ENCODE measurements around the gene NOA1.

Gene NOA1

GRCh38 chr4:56977321-56978012, at the start of gene NOA1:
TSS of gene NOA1 (minus strand) at chr4:56977606. CDS start at chr4:56977585, 21 bp downstream.
- DNase-seq: peak; percentile 99

GRCh38 chr4:57023104-57023503, 45.7 kb upstream of the NOA1 start:
- DNase-seq: no peak

GRCh38 chr4:57020467-57021101, 43.2 kb upstream of the NOA1 start:
- no peak for DNase-seq

- no peak for DNase-seq
These were observed 41.6 kb upstream of the NOA1 start for GRCh38 chr4:57018980-57019379.

- no peak for DNase-seq
These were observed 36.2 kb upstream of the NOA1 start for GRCh38 chr4:57013543-57014120.

- no peak for DNase-seq
These were observed 22.3 kb upstream of the NOA1 start for GRCh38 chr4:56999751-57000150.

GRCh38 chr4:56995525-56995924, 18.1 kb upstream of the NOA1 start:
- peak; percentile 64 for DNase-seq

- DNase-seq: no peak
These were observed 12.9 kb upstream of the NOA1 start for GRCh38 chr4:56990109-56990905.

GRCh38 chr4:56986952-56987351, 9.5 kb upstream of the NOA1 start:
- no peak for DNase-seq

- no peak for DNase-seq
These were observed 8.8 kb upstream of the NOA1 start for GRCh38 chr4:56986192-56986591.

- no peak for DNase-seq
These were observed 4.4 kb upstream of the NOA1 start for GRCh38 chr4:56981795-56982201.

- DNase-seq: peak; percentile 35
These were observed 2.1 kb upstream of the NOA1 start for GRCh38 chr4:56979421-56980072.

GRCh38 chr4:56978750-56979303, 1.4 kb upstream of the NOA1 start, which contains the start of gene POLR2B:
TSS of gene POLR2B (plus strand) at chr4:56978896. CDS start at chr4:56978986, 90 bp downstream.
- peak; percentile 97 for DNase-seq

GRCh38 chr4:56976837-56977320, 527 bp downstream of the NOA1 start:
- DNase-seq: no peak

GRCh38 chr4:56976283-56976836, 1.0 kb downstream of the NOA1 start:
- DNase-seq: peak; percentile 52

- DNase-seq: no peak
These were observed 4.1 kb downstream of the NOA1 start for GRCh38 chr4:56973336-56973735.

- DNase-seq: no peak
These were observed 4.6 kb downstream of the NOA1 start for GRCh38 chr4:56972809-56973208.

- no peak for DNase-seq
These were observed 5.0 kb downstream of the NOA1 start for GRCh38 chr4:56972389-56972788.

GRCh38 chr4:56971383-56971782, 6.0 kb downstream of the NOA1 start:
- no peak for DNase-seq

- DNase-seq: no peak
These were observed 16.3 kb downstream of the NOA1 start for GRCh38 chr4:56961107-56961500.

- DNase-seq: peak; percentile 20
These were observed 18.3 kb downstream of the NOA1 start for GRCh38 chr4:56959100-56959499.

- peak; percentile 93 for DNase-seq
These were observed 19.3 kb downstream of the NOA1 start for GRCh38 chr4:56958111-56958517.
